Fibroblast of lung (primary cell): Measurements from ENCODE around the gene USP17L24.
"Not testable (repeated sequence)": the region's sequence is repeated elsewhere in the genome, so short reads cannot be mapped to it uniquely, and the experiment has no call there.

Experiments used
- EZH2 ChIP-seq: IDR thresholded peaks from 2 replicates; pipeline ENCODE4 v1.5.1; 2012; ENCODE audit warnings: low read length, control low read depth, mild to moderate bottlenecking; ENCODE audit errors: missing control alignments
- TF ChIP-seq, protein P1 (sequence below), 2 donors: IDR thresholded peaks in 1 of 2; conservative IDR thresholded peaks in 1 of 2; 1 replicate in 1 of 2; 2 replicates in 1 of 2; pipeline ENCODE4 v1.5.1; 2011 to 2012; ENCODE audit warnings: low read length in 2 of 2, control low read depth in 1 of 2, inconsistent platforms in 1 of 2, low read depth in 1 of 2, mild to moderate bottlenecking in 1 of 2

DNA sequence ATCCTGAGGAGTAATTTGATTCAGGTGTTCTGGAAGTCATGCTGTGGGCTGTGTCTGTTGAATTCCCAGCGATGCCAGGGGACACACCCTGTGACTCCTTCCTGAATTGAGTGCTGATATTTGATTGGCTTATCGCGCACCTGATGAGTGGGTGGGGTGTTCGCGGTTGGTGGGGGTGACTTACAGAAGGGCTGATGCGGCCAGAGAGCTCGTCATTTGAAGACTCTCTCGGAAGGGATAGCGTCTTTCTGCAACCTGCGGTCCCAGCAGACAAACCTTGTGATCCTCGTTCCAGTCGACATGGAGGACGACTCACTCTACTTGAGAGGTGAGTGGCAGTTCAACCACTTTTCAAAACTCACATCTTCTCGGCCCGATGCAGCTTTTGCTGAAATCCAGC, 23.6 kb downstream of the USP17L24 start, which contains the start of gene USP17L28:
- TF ChIP-seq, protein P1, sequence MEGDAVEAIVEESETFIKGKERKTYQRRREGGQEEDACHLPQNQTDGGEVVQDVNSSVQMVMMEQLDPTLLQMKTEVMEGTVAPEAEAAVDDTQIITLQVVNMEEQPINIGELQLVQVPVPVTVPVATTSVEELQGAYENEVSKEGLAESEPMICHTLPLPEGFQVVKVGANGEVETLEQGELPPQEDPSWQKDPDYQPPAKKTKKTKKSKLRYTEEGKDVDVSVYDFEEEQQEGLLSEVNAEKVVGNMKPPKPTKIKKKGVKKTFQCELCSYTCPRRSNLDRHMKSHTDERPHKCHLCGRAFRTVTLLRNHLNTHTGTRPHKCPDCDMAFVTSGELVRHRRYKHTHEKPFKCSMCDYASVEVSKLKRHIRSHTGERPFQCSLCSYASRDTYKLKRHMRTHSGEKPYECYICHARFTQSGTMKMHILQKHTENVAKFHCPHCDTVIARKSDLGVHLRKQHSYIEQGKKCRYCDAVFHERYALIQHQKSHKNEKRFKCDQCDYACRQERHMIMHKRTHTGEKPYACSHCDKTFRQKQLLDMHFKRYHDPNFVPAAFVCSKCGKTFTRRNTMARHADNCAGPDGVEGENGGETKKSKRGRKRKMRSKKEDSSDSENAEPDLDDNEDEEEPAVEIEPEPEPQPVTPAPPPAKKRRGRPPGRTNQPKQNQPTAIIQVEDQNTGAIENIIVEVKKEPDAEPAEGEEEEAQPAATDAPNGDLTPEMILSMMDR (conservative IDR thresholded peaks at IDR 0.05 in 1 of 2, IDR thresholded peaks at IDR 0.05 in 1 of 2; ENCODE audit: low read depth in 1 of 2, low read length in 2 of 2) = not testable (repeated sequence)
- not testable (repeated sequence) for TF ChIP-seq EZH2
